ENCODE measurements around the gene ALG8. TPM values are rescaled to one million over a fixed set of nuclear protein-coding genes. Genes with fewer than 3 reads are reported as not detected.
"Not testable (repeated sequence)": the region's sequence is repeated elsewhere in the genome, so short reads cannot be mapped to it uniquely, and the experiment has no call there.

The ALG8 gene
- polyA plus RNA-seq, 1 of the 3 experiments (the other 2 are of a cell fraction), result 42.0 TPM

GRCh38 chr11:78176605-78177141 lies 37.2 kb upstream of the ALG8 start:
- Histone ChIP-seq H3K4me1 (ENCODE audit: control insufficient read depth in 1 of 2, insufficient read depth in 2 of 2, low read depth in 1 of 2, low read length in 1 of 2) (peaks cover 0 to 3% of the 10 kb centered on the region in 2 experiments; a peak in 1 of 4 replicates), H3K9ac (no peak overlapping the region), H2AFZ (ENCODE audit: low read depth) (no peak overlapping the region), H3K27ac (ENCODE audit: low read depth in 2 of 2, low read length in 1 of 2) (no peak overlapping the region), H3F3A (replicated peaks; ENCODE audit: insufficient read depth) (no peaks in the 10 kb centered on the region), H3K4me2 (no peak overlapping the region), H3K79me2 (ENCODE audit: insufficient read depth) (peaks cover 11% of the 10 kb centered on the region; the same call in 1 of the 2 replicates), H3K27me3 (ENCODE audit: insufficient read depth) (no peaks in the 10 kb centered on the region), H3K4me3 (ENCODE audit: low read depth in 2 of 2, low read length in 1 of 2) (no peak overlapping the region), H3K36me3 (replicated peaks in 1 of 2; ENCODE audit: control insufficient read depth in 1 of 2, insufficient read depth in 2 of 2, low read length in 1 of 2) (peaks cover 0 to 20% of the 10 kb centered on the region in 2 experiments), H4K20me1 (ENCODE audit: insufficient read depth) (no peaks in the 10 kb centered on the region), H3K9me2 (no peaks in the 10 kb centered on the region), H3K9me3 (no peaks in the 10 kb centered on the region)
- WGBS (ENCODE audit: low lambda C conversion rate), result 95% methylated on average over 10 of the region's 10 CpGs
- no peak for DNase-seq
- POLR2A ChIA-PET, result no interaction called here
- TF ChIP-seq RXRA (IDR thresholded peaks at IDR 0.05; ENCODE audit: borderline replicate concordance, low read depth) (no peak), FOXM1 (IDR thresholded peaks at IDR 0.05; ENCODE audit: low read depth) (no peak)
- CTCF ChIA-PET, result no interaction called here

DNA sequence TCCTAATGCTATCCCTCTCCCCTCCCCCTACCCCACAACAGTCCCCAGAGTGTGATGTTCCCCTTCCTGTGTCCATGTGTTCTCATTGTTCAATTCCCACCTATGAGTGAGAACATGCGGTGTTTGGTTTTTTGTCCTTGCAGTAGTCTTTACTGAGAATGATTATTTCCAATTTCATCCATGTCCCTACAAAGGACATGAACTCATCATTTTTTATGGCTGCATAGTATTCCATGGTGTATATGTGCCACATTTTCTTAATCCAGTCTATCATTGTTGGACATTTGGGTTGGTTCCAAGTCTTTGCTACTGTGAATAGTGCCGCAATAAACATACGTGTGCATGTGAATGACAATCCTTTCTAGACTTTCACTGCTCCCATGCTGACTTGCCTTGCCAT lies 36.4 kb upstream of the ALG8 start:
- H3K4me1 ChIP-seq (ENCODE audit: control insufficient read depth in 1 of 2, insufficient read depth in 2 of 2, low read depth in 1 of 2, low read length in 1 of 2); POLR2A ChIA-PET; H3K9ac ChIP-seq; H2AFZ ChIP-seq (ENCODE audit: low read depth); H3F3A ChIP-seq (replicated peaks; ENCODE audit: insufficient read depth); H4K20me1 ChIP-seq (ENCODE audit: insufficient read depth); H3K27ac ChIP-seq (ENCODE audit: low read depth in 2 of 2, low read length in 1 of 2); H3K9me3 ChIP-seq; CTCF ChIA-PET; H3K27me3 ChIP-seq (ENCODE audit: insufficient read depth); H3K4me2 ChIP-seq; H3K9me2 ChIP-seq; DNase-seq; H3K4me3 ChIP-seq (ENCODE audit: low read depth in 2 of 2, low read length in 1 of 2); H3K79me2 ChIP-seq (ENCODE audit: insufficient read depth): not testable (repeated sequence)
- H3K36me3 ChIP-seq (replicated peaks in 1 of 2; ENCODE audit: control insufficient read depth in 1 of 2, insufficient read depth in 2 of 2, low read length in 1 of 2), result peaks cover 0 to 24% of the 10 kb centered on the region in 2 experiments
- 100% methylated on average over 3 of the region's 3 CpGs for WGBS (ENCODE audit: low lambda C conversion rate)

DNA sequence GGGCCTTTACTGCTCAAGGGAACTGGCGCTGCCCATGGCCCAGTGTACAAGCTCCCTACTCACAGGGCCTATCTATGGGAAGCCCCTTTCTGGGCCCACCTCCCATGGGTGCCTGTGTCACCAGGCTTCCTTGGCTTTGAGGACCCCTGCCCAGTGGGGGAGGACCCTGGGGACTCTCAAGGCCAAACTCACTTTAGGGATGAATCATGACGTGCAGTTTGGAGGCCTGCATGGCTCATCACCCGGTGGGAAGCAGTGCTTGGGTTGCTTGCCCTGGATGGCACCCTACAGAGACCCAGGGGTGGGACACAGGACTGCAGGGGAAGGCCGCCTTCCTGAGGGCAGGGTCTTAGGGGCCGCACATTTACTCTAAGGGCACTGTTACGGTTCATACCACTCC lies 32.5 kb upstream of the ALG8 start:
- Histone ChIP-seq H3K27ac (ENCODE audit: low read depth in 2 of 2, low read length in 1 of 2) (no peak overlapping the region), H3K9me3 (no peaks in the 10 kb centered on the region), H3K27me3 (ENCODE audit: insufficient read depth) (no peaks in the 10 kb centered on the region), H3K4me1 (ENCODE audit: control insufficient read depth in 1 of 2, insufficient read depth in 2 of 2, low read depth in 1 of 2, low read length in 1 of 2) (peaks cover 0 to 18% of the 10 kb centered on the region in 2 experiments; a peak in 1 of 4 replicates), H3K79me2 (ENCODE audit: insufficient read depth) (no peaks in the 10 kb centered on the region), H4K20me1 (ENCODE audit: insufficient read depth) (no peaks in the 10 kb centered on the region), H3F3A (replicated peaks; ENCODE audit: insufficient read depth) (no peaks in the 10 kb centered on the region), H3K4me3 (ENCODE audit: low read depth in 2 of 2, low read length in 1 of 2) (no peak overlapping the region), H2AFZ (ENCODE audit: low read depth) (no peak overlapping the region), H3K36me3 (replicated peaks in 1 of 2; ENCODE audit: control insufficient read depth in 1 of 2, insufficient read depth in 2 of 2, low read length in 1 of 2) (peaks cover 0 to 24% of the 10 kb centered on the region in 2 experiments), H3K9me2 (no peaks in the 10 kb centered on the region), H3K9ac (no peak overlapping the region), H3K4me2 (no peak overlapping the region)
- ChIA-PET POLR2A (no interaction called here), CTCF (no interaction called here)
- 94% methylated on average over 4 of the region's 6 CpGs for WGBS (ENCODE audit: low lambda C conversion rate)
- no peak for DNase-seq
- no peak for TF ChIP-seq YY1 (IDR thresholded peaks at IDR 0.05; ENCODE audit: low read depth)
- TF ChIP-seq JUND (IDR thresholded peaks at IDR 0.05), result no peak
- no peak for TF ChIP-seq FOXJ3 (CRISPR knock-in tag; IDR thresholded peaks at IDR 0.05)
- TF ChIP-seq REST (IDR thresholded peaks at IDR 0.05; ENCODE audit: low read depth, low read length), result no peak
- TF ChIP-seq RAD21 (IDR thresholded peaks at IDR 0.05; ENCODE audit: low read length), result no peak
- TF ChIP-seq TEAD4 (IDR thresholded peaks at IDR 0.05; ENCODE audit: borderline replicate concordance, insufficient read depth), result no peak
- no peak for TF ChIP-seq EP300 (IDR thresholded peaks at IDR 0.05; ENCODE audit: borderline replicate concordance in 1 of 2, low read depth in 1 of 2, low read length in 1 of 2)
- no peak for TF ChIP-seq EZH2phosphoT487 (IDR thresholded peaks at IDR 0.05; ENCODE audit: borderline replicate concordance, low read depth)
- TF ChIP-seq POLR2AphosphoS5 (IDR thresholded peaks at IDR 0.05; ENCODE audit: low read depth, low read length), result no peak
- TF ChIP-seq TAF1 (IDR thresholded peaks at IDR 0.05; ENCODE audit: borderline replicate concordance, low read depth, low read length), result no peak
- no peak for TF ChIP-seq MEF2A (IDR thresholded peaks at IDR 0.05; ENCODE audit: borderline replicate concordance, low read depth)
- TF ChIP-seq, protein P1, sequence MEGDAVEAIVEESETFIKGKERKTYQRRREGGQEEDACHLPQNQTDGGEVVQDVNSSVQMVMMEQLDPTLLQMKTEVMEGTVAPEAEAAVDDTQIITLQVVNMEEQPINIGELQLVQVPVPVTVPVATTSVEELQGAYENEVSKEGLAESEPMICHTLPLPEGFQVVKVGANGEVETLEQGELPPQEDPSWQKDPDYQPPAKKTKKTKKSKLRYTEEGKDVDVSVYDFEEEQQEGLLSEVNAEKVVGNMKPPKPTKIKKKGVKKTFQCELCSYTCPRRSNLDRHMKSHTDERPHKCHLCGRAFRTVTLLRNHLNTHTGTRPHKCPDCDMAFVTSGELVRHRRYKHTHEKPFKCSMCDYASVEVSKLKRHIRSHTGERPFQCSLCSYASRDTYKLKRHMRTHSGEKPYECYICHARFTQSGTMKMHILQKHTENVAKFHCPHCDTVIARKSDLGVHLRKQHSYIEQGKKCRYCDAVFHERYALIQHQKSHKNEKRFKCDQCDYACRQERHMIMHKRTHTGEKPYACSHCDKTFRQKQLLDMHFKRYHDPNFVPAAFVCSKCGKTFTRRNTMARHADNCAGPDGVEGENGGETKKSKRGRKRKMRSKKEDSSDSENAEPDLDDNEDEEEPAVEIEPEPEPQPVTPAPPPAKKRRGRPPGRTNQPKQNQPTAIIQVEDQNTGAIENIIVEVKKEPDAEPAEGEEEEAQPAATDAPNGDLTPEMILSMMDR (IDR thresholded peaks at IDR 0.05), result no peak
- TF ChIP-seq GABPA (IDR thresholded peaks at IDR 0.05; ENCODE audit: low read depth), result no peak
- TF ChIP-seq SIN3A (IDR thresholded peaks at IDR 0.05; ENCODE audit: borderline replicate concordance, low read depth, low read length), result no peak
- no peak for TF ChIP-seq SMC3 (IDR thresholded peaks at IDR 0.05; ENCODE audit: low read depth, low read length)
